HG03103 (cell line): ENCODE data around the gene SEPHS1.

Source experiments
- ATAC-seq: cut with Tn5 transposase; IDR thresholded peaks from one replicate; pipeline ENCODE4 v1.9.1; 2021; ENCODE audit warnings: low read depth; ENCODE audit not compliant: unreplicated experiment

The SEPHS1 gene

GRCh38 chr10:13365831-13366230 is 17.7 kb upstream of the SEPHS1 start:
- no peak for ATAC-seq

GRCh38 chr10:13365243-13365642 is 17.1 kb upstream of the SEPHS1 start:
- ATAC-seq = no peak

- ATAC-seq = no peak
Observed at GRCh38 chr10:13360587-13360986, 12.5 kb upstream of the SEPHS1 start.

GRCh38 chr10:13356392-13356791 is 8.3 kb upstream of the SEPHS1 start:
- ATAC-seq = no peak

GRCh38 chr10:13354783-13355182 is 6.7 kb upstream of the SEPHS1 start:
- ATAC-seq = no peak

- ATAC-seq = no peak
Observed at GRCh38 chr10:13352519-13352918, 4.4 kb upstream of the SEPHS1 start.

- ATAC-seq = no peak
Observed at GRCh38 chr10:13351340-13351915, 3.3 kb upstream of the SEPHS1 start.

GRCh38 chr10:13349463-13350274 is 1.6 kb upstream of the SEPHS1 start:
- no peak for ATAC-seq

- peak; percentile 45 for ATAC-seq
Observed at GRCh38 chr10:13347500-13348156, 465 bp downstream of the SEPHS1 start.

- ATAC-seq = peak; percentile 21
Observed at GRCh38 chr10:13347043-13347499, 1.0 kb downstream of the SEPHS1 start.

GRCh38 chr10:13346283-13347042 is 1.6 kb downstream of the SEPHS1 start:
- no peak for ATAC-seq

- ATAC-seq = peak; percentile 91
Observed at GRCh38 chr10:13340626-13341376, 7.3 kb downstream of the SEPHS1 start.

- no peak for ATAC-seq
Observed at GRCh38 chr10:13340068-13340467, 8.0 kb downstream of the SEPHS1 start.

GRCh38 chr10:13338390-13339110 is 9.5 kb downstream of the SEPHS1 start:
- ATAC-seq = no peak

GRCh38 chr10:13337827-13338196 is 10.3 kb downstream of the SEPHS1 start:
- ATAC-seq = no peak

GRCh38 chr10:13337128-13337826 is 10.8 kb downstream of the SEPHS1 start:
- ATAC-seq = no peak

- ATAC-seq = no peak
Observed at GRCh38 chr10:13335881-13336280, 12.2 kb downstream of the SEPHS1 start.

GRCh38 chr10:13334556-13334955 is 13.5 kb downstream of the SEPHS1 start:
- ATAC-seq = no peak

- no peak for ATAC-seq
Observed at GRCh38 chr10:13331646-13332045, 16.4 kb downstream of the SEPHS1 start.
